ENCODE results near the gene DNAJB9.

DNA sequence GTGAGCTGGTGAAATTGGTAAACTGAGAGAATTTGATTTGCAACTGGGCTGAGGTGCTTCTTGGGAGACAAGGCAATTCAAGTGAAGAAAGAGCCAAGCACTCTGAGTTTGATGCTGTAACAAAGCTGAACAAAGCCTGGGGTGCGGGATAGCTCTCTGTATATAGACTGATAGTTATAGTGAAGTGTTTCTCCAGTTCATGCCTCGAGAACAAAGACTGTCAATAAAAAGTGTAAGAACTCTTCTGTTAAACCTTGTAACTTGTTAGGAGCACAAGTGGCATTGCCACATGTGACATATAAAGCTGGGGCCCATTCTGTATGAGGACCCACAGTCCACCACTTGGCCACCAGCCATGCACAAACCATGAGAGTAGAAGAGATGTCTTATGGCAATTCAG, 32.4 kb upstream of the DNAJB9 start:
- TF ChIP-seq, protein P1, sequence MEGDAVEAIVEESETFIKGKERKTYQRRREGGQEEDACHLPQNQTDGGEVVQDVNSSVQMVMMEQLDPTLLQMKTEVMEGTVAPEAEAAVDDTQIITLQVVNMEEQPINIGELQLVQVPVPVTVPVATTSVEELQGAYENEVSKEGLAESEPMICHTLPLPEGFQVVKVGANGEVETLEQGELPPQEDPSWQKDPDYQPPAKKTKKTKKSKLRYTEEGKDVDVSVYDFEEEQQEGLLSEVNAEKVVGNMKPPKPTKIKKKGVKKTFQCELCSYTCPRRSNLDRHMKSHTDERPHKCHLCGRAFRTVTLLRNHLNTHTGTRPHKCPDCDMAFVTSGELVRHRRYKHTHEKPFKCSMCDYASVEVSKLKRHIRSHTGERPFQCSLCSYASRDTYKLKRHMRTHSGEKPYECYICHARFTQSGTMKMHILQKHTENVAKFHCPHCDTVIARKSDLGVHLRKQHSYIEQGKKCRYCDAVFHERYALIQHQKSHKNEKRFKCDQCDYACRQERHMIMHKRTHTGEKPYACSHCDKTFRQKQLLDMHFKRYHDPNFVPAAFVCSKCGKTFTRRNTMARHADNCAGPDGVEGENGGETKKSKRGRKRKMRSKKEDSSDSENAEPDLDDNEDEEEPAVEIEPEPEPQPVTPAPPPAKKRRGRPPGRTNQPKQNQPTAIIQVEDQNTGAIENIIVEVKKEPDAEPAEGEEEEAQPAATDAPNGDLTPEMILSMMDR (IDR thresholded peaks at IDR 0.05; ENCODE audit: poor library complexity), result no peak
- TF ChIP-seq EZH2phosphoT487 (IDR thresholded peaks at IDR 0.05; ENCODE audit: low read depth, severe bottlenecking, unreplicated experiment) (no peak), EZH2 (IDR thresholded peaks at IDR 0.05; ENCODE audit: borderline replicate concordance) (no peak)

Data from hepatocyte (in vitro differentiated cells).